H9 (cell line): Measurements from ENCODE around the gene LRTM2. TPM values are rescaled to one million over a fixed set of nuclear protein-coding genes. Genes with fewer than 3 reads are reported as not detected.

ENCODE experiments used
- DNase-seq: peaks from one replicate; pipeline ENCODE4 v3.0.0-alpha.2; 2017
- H2AFZ ChIP-seq: one replicate; pipeline ENCODE4 v1.6.1; 2013; ENCODE audit warnings: mild to moderate bottlenecking, low read length, control low read depth, moderate library complexity
- H2AK5ac ChIP-seq: 2 replicates; pipeline ENCODE4 v1.6.1; 2013; ENCODE audit warnings: low read length, control low read depth, mixed read lengths; ENCODE audit not compliant: insufficient read length
- H2BK120ac ChIP-seq: one replicate; pipeline ENCODE4 v1.6.1; 2013; ENCODE audit warnings: low read depth, mild to moderate bottlenecking, low read length, control low read depth, inconsistent platforms; ENCODE audit not compliant: poor library complexity, severe bottlenecking
- H2BK12ac ChIP-seq: 2 replicates; pipeline ENCODE4 v1.6.1; 2013; ENCODE audit warnings: low read length, control low read depth, mixed read lengths, low read depth; ENCODE audit not compliant: insufficient read length
- H2BK15ac ChIP-seq: 2 replicates; pipeline ENCODE4 v1.6.1; 2013; ENCODE audit warnings: low read depth, low read length, control low read depth
- H2BK20ac ChIP-seq: one replicate; pipeline ENCODE4 v1.6.1; 2013; ENCODE audit warnings: low read depth, mild to moderate bottlenecking, low read length, control low read depth, inconsistent platforms; ENCODE audit not compliant: poor library complexity, severe bottlenecking
- H2BK5ac ChIP-seq: 2 replicates; pipeline ENCODE4 v1.6.1; 2013; ENCODE audit warnings: low read length, control low read depth, mixed read lengths; ENCODE audit not compliant: insufficient read length
- H3K14ac ChIP-seq: 2 replicates; pipeline ENCODE4 v1.6.1; 2013; ENCODE audit warnings: low read length, control low read depth; ENCODE audit not compliant: insufficient read depth
- H3K18ac ChIP-seq: 2 replicates; pipeline ENCODE4 v1.6.1; 2013; ENCODE audit warnings: low read depth, mild to moderate bottlenecking, mixed read lengths, low read length, control low read depth; ENCODE audit not compliant: insufficient read length
- H3K23ac ChIP-seq: 2 replicates; pipeline ENCODE4 v1.6.1; 2013; ENCODE audit warnings: low read length, control low read depth, mixed read lengths, low read depth; ENCODE audit not compliant: insufficient read length
- H3K23me2 ChIP-seq: 2 replicates; pipeline ENCODE4 v1.6.1; 2013; ENCODE audit warnings: low read depth, mild to moderate bottlenecking, mixed read lengths, low read length, control low read depth; ENCODE audit not compliant: insufficient read length, poor library complexity, severe bottlenecking
- H3K27ac ChIP-seq: 2 replicates; pipeline ENCODE4 v1.5.1; 2013; ENCODE audit warnings: low read length, control low read depth, mixed read lengths, low read depth; ENCODE audit not compliant: insufficient read length
- H3K27me3 ChIP-seq: 2 replicates; pipeline ENCODE4 v1.6.1; 2013; ENCODE audit warnings: low read length, control low read depth, inconsistent platforms; ENCODE audit not compliant: insufficient read depth
- H3K4ac ChIP-seq: 2 replicates; pipeline ENCODE4 v1.6.1; 2013; ENCODE audit warnings: low read depth, mild to moderate bottlenecking, control low read depth, inconsistent platforms, low read length, moderate library complexity
- H3K4me1 ChIP-seq: 2 replicates; pipeline ENCODE4 v1.6.1; 2013; ENCODE audit warnings: low read length, control low read depth, inconsistent platforms; ENCODE audit not compliant: insufficient read depth
- H3K4me2 ChIP-seq: 2 replicates; pipeline ENCODE4 v1.6.1; 2013; ENCODE audit warnings: low read length, control low read depth, mixed read lengths; ENCODE audit not compliant: insufficient read length, insufficient read depth
- H3K56ac ChIP-seq: 2 replicates; pipeline ENCODE4 v1.6.1; 2013; ENCODE audit warnings: low read depth, mild to moderate bottlenecking, mixed read lengths, low read length, control low read depth; ENCODE audit not compliant: insufficient read length
- H3K79me1 ChIP-seq: 2 replicates; pipeline ENCODE4 v1.6.1; 2013; ENCODE audit warnings: low read depth, mild to moderate bottlenecking, moderate library complexity, low read length, control low read depth, inconsistent platforms; ENCODE audit not compliant: insufficient read depth, poor library complexity, severe bottlenecking
- H3K79me2 ChIP-seq: 2 replicates; pipeline ENCODE4 v1.6.1; 2013; ENCODE audit warnings: low read length, control low read depth, inconsistent platforms; ENCODE audit not compliant: insufficient read depth
- H3K9ac ChIP-seq: 2 replicates; pipeline ENCODE4 v1.6.1; 2013; ENCODE audit warnings: low read length, control low read depth, mixed read lengths; ENCODE audit not compliant: insufficient read length; ENCODE audit errors: extremely low read depth
- H3K9me3 ChIP-seq: one replicate; pipeline ENCODE4 v1.6.1; 2013; ENCODE audit warnings: low read depth, low read length, inconsistent platforms; ENCODE audit not compliant: control insufficient read depth
- H3T11ph ChIP-seq: one replicate; pipeline ENCODE4 v1.6.1; 2013; ENCODE audit warnings: mild to moderate bottlenecking, low read length, control low read depth, inconsistent platforms
- H4K20me1 ChIP-seq: one replicate; pipeline ENCODE4 v1.6.1; 2013; ENCODE audit not compliant: control insufficient read depth, insufficient read length, insufficient read depth
- H4K5ac ChIP-seq: 2 replicates; pipeline ENCODE4 v1.6.1; 2013; ENCODE audit warnings: low read depth, mild to moderate bottlenecking, mixed read lengths, low read length, control low read depth; ENCODE audit not compliant: insufficient read length
- H4K8ac ChIP-seq: replicated peaks from 2 replicates; pipeline ENCODE4 v1.6.1; 2013; ENCODE audit warnings: low read length, control low read depth, mixed read lengths, low read depth; ENCODE audit not compliant: insufficient read length
- H4K91ac ChIP-seq: 2 replicates; pipeline ENCODE4 v1.6.1; 2013; ENCODE audit warnings: low read depth, mild to moderate bottlenecking, moderate library complexity, mixed read lengths, low read length, control low read depth; ENCODE audit not compliant: insufficient read length
- H3K27ac Mint-ChIP-seq, 3 experiments: 2 replicates in 2 of 3; 3 replicates in 1 of 3; pipeline ENCODE4 v1.8.0; 2020 to 2021; ENCODE audit warnings: mixed read lengths in 3 of 3, mild to moderate bottlenecking in 1 of 3, moderate library complexity in 1 of 3
- H3K27me3 Mint-ChIP-seq: 2 replicates; pipeline ENCODE4 v1.8.0; 2021; ENCODE audit warnings: low read depth, mild to moderate bottlenecking, moderate library complexity, mixed read lengths
- H3K36me3 Mint-ChIP-seq, 3 experiments: 2 replicates in 2 of 3; 3 replicates in 1 of 3; pipeline ENCODE4 v1.8.0; 2020 to 2021; ENCODE audit warnings: low read depth in 3 of 3, mixed read lengths in 3 of 3; ENCODE audit not compliant: insufficient read depth in 1 of 3
- H3K4me1 Mint-ChIP-seq, 2 experiments: 2 replicates each; pipeline ENCODE4 v1.8.0; 2020; ENCODE audit warnings: mixed read lengths in 2 of 2
- H3K4me3 Mint-ChIP-seq, 2 experiments: 2 replicates in 1 of 2; 3 replicates in 1 of 2; pipeline ENCODE4 v1.8.0; 2020 to 2021; ENCODE audit warnings: mild to moderate bottlenecking in 2 of 2, mixed read lengths in 2 of 2, moderate library complexity in 1 of 2
- H3K9me3 Mint-ChIP-seq, 2 experiments: 2 replicates in 1 of 2; 3 replicates in 1 of 2; pipeline ENCODE4 v1.8.0; 2020; ENCODE audit warnings: mild to moderate bottlenecking in 2 of 2, mixed read lengths in 2 of 2, moderate library complexity in 1 of 2
- CTCF ChIP-seq: fragments of 200-600 bp; sonication (generic); conservative IDR thresholded peaks from 3 replicates; pipeline ENCODE4 v1.8.0; 2021; ENCODE audit warnings: antibody characterized with exemption, mild to moderate bottlenecking
- WGBS: extraction: QIAGEN DNeasy Blood & Tissue Kit; methylation state at CpG from one replicate; pipeline ENCODE4 v1.1.7; 2013; ENCODE audit warnings: missing lambda C conversion rate, low lambda C conversion rate, mixed read lengths; ENCODE audit not compliant: insufficient read length; ENCODE audit errors: extremely low coverage; 5-methylcytosine and 5-hydroxymethylcytosine counted together
- total RNA-seq: library from RNA; stranded (reverse); gene quantifications from 2 replicates; pipeline ENCODE4 v1.2.1, GENCODE V29; 2021

The LRTM2 gene
- total RNA-seq, 1 experiment from 2014 or later = not detected

- Histone ChIP-seq H2AFZ (no peak overlapping the region), H3K23ac (no peak overlapping the region), H4K91ac (no peak overlapping the region), H3K18ac (no peak overlapping the region), H3K56ac (no peak overlapping the region), H3K4ac (no peak overlapping the region), H3K23me2 (no peaks in the 10 kb centered on the region), H4K8ac (no peak overlapping the region), H3K9ac (no peak overlapping the region), H2AK5ac (no peak overlapping the region), H2BK15ac (no peak overlapping the region), H2BK120ac (no peak overlapping the region), H2BK12ac (no peak overlapping the region), H3K79me1 (no peaks in the 10 kb centered on the region), H3K4me1 (no peaks in the 10 kb centered on the region), H3K27me3 (peaks cover 19% of the 10 kb centered on the region; the same call in 1 of the 2 replicates), H3K4me2 (no peak overlapping the region), H2BK20ac (no peak overlapping the region), H3K14ac (no peak overlapping the region), H3K27ac (no peak overlapping the region), H3K9me3 (no peaks in the 10 kb centered on the region), H3T11ph (no peak overlapping the region), H4K5ac (no peak overlapping the region), H4K20me1 (no peaks in the 10 kb centered on the region), H3K79me2 (no peaks in the 10 kb centered on the region), H2BK5ac (no peak overlapping the region)
- Mint-ChIP-seq H3K4me3 (no peak overlapping the region), H3K36me3 (no peaks in the 10 kb centered on the region), H3K9me3 (no peaks in the 10 kb centered on the region), H3K27me3 (peaks cover 37% of the 10 kb centered on the region), H3K27ac (no peak overlapping the region), H3K4me1 (peaks cover 20 to 51% of the 10 kb centered on the region in 2 experiments)
- no CpG with 5 or more reads among the region's 10 CpGs for WGBS
- no peak for TF ChIP-seq CTCF
- no peak for DNase-seq
Observed at GRCh38 chr12:1823237-1823636, 2.9 kb downstream of the LRTM2 start.
